ENCODE results near the gene CHST6.
"Not testable (repeated sequence)": the region's sequence is repeated elsewhere in the genome, so short reads cannot be mapped to it uniquely, and the experiment has no call there.

CHST6 gene

DNA sequence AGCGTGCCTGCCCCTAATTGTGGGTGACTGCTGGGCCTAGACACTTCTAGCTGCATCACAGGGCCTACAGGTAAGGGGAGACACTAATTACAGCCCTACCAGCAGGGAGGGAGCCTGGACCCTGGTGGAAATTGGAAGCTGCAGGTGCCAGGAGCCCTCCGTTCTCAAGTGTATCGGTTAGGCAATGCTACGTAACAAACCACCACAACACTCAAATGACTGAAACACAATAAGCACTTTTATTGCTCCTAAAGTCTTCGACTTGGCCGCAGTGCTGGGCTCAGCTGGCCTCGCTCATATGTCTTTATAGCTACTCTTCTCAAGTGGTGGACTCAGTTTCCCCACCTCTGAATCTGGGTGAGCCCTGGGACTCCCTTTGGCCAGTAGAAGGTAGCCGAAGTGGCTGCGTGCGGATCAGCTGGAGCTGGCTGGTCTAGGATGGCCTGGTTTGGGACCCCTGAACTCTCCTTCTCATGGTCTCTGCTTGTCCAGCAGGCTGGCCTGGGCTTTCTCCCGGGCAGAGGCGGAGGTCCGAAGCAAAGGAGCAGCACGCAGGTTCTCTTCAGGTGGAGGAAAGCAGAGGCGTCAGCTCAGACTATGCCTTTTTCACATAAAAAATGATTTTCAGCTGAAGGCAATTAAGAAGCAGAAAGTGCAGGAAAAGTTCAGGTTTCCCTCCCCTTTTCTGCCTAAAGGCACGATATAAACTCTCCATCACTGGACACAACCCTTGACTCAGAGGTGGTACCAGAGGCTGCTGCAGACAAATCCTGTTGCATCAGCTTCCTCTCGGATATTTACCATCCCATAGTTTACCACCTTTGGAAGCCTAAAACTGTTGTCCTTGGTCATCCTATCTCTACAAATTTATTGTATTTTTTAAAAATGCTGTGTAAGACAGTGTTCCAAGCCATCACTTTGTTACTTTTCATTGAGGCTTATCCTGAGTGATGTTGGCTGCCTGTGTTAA lies 22.0 kb downstream of the CHST6 start:
- DNase-seq = no peak

DNA sequence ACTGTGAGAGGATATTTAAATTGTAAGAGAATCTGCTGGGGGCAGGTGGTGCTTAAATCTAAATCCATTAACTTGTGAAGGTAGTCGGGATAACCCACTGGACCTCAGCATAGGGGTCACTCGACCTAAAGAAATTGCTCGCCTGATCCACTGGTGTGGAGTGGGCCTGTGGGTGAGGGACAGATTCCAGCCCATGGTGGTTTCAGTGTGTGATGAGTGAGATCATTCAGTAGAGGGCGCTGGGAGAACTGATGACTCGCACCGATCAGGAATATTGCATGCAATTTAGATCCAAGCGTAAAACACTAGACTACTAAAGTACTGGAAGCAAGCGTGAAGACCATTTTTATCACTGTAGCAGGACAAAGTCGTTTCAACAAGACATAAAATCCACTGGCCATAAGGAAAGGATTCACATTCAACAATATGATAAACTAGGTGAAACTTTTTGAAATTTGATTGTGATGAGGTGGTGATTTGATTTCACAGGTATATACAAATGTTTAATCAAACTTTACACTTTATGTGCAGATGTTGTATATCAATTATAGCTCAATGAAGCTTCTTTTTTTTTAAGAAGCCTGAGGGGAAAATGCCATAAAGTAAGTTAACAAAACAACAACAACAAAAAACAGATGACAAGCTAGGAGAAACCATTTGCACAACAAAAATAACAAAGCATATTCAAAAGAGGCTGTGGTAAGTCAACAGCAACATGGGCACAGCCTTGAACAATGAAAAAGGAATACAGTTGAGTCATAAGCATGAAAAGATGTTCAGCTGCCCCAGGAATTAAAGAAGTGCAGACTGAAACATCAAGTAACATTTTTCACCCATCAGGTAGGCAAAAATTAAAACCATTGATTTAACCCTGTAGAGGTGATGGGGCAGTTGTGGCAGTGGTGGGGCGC lies 23.3 kb downstream of the CHST6 start:
- peak; percentile 70 for DNase-seq

DNA sequence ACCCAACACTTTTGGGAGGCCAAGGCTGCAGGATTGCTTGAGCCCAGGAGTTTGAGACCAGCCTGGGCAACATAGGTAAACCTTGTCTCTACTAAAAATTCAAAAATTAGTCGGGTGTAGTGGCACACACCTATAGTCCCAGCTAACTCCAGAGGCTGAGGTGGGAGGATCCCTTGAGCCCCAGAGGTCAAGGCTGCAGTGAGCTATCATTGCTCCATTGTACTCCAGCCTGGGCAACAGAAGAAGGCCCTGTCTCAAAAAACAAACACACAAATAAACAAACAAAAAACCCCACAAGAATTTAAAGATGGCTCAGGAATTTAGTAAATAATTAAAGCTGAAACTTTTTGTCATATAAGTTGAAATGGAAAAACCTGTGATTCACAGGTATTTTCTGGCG lies 28.5 kb downstream of the CHST6 start:
- no peak for DNase-seq

DNA sequence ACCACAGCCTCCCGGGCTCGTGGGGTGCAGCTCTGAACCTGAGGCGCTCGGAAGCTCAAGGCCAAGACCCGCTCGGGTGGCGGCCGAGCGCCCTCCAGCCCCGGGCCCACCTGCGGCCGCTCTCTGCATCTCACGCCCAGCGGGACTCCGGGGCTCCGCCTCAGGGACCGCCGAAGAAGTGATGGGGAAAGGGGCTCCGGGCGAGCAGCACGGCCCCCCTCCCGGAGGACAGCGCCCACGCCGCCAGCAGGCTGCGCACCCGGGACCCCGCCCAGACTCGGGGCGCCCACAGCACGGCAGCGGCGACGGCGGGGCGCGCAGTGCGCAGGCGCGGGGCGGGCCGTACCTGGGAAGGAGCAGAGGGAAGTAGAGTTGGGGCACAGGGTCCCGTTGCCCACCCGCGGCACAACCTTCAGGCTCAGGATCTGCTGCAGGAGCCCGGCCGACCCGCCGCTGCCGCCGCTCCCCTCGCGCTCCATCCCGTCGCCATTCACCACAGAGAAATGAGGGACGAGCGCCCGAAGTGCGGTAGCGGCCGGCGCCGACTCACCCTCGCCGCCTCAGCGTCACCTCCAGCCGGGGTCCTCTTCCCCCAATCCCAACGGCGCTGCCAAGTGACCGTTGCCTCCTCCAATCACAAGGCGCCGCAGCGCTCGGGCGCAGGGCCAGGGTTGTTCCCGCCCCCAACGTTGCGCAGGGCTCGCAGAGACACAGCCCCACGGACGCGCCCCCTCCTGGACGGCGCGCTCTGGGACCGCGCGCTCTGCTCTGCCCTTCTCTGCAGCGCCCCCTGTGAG lies 30.9 kb downstream of the CHST6 start, which contains the start of gene TMEM170A:
Gene TMEM170A (minus strand): TSS at position 568 of the 797 bp plus-strand sequence. CDS start 89 bp downstream, at position 479.
- peak; percentile 100 for DNase-seq

DNA sequence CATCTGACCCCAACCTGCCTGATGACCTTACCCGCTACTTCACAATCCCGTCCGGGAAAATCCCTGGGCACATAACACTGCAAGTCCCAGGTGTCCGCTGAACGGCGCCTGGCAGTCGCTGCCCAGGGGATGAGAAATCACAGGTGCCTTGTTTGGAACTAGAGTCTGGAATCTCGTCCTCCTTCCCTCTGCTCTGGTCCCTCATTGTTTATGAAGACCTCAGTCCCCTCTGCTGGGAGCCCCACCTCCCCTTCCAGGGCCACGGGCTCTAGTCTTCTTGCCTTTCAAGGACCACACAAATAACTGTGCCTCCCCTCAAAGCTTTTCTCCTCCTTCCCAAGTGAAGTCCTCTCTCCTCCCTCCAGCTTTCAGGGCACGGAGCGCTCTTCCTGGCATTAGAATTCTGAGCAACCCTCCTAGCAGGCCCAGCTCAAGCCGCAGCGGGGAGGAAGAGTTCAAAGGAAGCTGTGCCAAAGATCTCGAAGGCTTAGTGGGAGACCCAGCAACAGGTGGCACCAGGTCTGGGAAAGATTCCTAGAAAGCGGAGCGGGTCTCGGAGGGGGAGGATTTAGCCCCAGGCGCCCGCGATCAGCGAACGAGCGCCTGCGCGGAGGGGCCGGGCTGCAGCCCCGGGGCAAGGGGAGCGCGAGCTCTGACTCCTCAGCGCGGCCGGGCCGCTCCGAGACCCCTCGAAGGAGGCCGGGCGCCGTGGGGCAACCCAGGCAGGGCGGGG lies 31.7 kb downstream of the CHST6 start:
- DNase-seq = peak; percentile 64

DNA sequence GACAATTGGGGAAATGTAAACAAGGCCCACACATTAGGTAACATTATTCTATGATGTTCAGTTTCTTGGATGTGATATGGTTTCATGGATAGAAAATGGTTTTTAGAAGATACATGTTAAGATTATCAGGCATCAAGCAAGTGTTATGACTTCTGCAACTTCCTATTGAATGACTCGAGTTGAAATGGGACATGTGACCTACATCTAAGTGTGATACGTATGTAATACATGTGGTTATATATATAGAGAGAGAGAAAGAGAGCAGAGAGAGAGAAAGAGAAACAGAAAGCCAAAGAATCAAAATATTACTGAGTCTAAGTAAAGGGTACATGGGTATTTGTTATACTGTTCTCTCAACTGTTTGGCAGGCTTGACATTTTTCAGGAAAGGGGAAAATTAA lies 32.4 kb downstream of the CHST6 start:
- no peak for DNase-seq

DNA sequence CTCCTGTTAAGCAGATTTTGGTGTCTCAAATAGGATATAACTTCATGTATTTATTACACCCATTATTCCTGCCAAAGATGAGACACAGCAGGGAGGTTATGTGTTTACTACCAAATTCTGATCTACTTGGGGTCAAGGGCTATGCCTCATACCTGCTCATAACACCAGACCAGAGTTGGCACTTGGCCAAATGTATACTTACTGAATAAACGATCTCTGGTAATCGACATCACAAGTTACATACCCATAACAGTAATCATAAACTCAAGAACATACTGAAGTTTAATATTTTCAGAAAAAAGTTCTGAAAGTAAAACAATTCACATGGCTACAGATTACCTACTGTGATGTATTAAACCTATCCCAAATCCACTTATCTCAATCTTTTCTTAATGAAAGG lies 33.7 kb downstream of the CHST6 start:
- DNase-seq = no peak

DNA sequence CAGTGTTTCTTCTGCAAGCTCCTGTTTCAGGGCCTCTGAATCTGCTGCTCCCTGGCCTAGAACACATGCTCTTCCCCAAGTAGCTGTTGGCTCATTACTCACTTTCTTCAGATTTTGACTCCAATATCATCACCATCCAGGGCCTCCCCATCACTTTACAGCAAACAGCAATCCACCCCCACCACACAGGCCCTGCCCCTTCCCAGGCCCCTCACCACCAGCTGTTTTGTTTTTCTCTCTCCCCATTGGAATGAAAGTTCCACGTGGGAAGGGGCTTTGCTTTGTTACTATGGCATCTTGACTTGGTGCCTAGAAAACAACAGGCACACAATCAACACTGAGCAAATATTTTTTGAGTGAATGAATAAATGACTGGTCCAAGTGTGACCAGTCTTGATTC lies 34.8 kb downstream of the CHST6 start:
- DNase-seq = peak; percentile 88

DNA sequence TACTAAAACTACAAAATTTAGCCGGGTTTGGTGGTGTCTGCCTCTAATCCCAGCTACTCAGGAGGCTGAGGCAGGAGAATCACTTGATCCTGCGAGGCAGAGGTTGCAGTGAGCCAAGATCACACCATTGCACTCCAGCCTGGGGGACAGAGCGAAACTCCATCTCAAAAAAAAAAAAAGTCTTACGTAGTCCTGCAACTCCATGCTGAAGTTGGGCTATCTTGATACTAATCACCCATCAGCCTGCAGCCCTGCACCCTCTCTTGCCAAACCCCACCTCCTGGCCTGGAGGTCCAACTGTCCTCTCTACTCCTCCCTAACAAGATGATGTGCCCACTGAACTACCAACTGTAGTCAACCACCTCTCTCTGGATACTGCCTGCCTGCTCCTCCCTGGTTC lies 35.5 kb downstream of the CHST6 start:
- no peak for DNase-seq

DNA sequence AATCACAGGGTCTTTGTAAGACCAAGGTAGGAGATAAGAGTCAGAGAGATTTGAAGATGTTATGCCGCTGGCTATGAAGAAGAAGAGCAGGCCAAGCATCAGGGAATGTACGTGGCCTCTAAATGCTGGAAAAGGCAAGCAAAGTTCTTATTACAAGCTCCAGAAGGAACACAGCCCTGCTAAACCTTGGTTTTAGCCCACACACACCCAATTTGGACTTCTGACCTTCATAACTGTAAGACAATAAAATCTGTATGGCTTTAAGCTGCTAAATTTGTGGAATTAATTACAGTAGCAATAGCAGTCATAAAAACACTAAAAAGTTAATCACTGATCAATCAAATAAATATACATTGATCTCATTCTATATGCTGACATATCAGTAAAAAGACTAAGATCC lies 36.8 kb downstream of the CHST6 start:
- no peak for DNase-seq

DNA sequence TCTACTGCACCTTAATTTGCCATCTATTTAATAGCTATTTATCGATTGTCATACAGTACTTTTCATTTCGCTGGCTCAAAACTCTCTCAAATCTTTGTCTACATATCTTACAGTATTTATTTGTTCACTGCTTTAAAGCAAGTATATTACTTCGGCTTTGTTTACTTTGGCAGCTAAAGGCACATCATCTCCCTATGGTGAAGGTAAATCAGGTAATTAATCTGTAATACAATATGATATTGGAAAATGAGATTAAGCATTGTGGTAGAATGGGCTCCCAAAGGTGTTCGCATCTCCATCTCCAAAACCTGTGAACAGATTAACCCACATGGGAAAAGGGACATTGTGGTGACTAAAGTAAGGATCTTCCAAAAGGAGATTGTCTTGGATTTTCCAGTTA lies 37.2 kb downstream of the CHST6 start:
- DNase-seq = no peak

DNA sequence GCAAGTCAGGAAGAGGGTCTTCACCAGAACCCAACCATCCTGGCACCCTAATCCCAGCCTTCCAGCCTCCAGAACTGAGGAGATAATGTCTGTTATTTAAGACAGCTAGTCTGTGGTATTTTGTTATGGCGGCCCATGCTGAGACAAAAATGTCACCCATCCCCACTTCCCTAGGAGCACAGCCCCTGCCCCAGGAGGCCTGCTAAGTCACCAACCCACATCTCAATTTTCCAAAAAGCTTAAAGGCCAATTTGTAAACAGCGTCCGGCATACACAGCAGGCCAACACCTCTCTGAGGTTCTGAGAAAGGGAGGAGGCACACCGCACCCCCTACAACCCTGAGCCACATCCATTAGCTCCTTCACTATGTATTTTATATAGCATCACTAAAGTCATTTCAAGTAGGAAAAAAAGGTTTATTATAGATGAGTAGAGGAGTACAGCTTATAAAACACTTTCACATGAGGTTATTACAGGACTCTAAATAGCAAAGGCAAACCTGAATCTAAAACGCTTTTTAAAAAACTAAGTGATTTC lies 37.7 kb downstream of the CHST6 start:
- DNase-seq = no peak

DNA sequence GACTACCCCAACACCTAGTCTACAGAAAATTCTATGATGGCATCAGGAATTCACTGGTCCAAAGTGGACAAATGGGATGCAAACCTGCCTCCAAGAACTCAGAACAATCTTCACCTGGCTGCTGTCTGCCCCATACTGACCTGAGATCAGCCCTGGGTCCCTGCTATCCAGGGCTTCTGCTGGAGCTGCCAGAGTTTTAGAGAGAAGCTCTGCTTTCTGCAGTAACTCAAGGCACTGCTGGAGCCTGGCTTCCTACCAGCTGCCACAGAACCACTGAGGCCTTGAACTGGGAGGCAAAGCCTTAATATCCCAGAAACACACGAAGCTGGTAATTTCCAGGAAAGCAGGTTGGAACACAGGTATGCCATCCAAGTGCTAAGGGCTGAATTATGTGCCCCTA lies 38.3 kb downstream of the CHST6 start:
- DNase-seq = no peak

DNA sequence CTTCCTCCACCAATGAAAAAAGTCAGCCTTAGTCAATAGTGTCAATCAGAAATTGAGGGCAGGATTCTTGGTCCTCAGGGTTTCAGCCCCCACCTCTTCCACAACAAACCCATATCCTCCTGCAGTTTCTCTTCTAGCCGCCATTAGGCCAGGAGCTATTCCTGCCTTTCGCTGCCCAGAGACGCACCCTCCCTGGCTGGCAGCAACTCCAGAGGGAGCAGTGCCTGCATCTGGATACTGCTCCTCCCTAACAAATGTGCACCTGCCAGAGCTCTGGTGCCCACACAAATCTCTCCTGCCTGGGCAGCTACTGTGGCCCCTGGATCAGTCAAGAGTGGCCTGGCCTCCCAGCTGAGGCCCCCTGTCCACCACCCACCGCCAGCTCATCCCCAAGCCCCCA lies 38.8 kb downstream of the CHST6 start:
- DNase-seq = not testable (repeated sequence)

DNA sequence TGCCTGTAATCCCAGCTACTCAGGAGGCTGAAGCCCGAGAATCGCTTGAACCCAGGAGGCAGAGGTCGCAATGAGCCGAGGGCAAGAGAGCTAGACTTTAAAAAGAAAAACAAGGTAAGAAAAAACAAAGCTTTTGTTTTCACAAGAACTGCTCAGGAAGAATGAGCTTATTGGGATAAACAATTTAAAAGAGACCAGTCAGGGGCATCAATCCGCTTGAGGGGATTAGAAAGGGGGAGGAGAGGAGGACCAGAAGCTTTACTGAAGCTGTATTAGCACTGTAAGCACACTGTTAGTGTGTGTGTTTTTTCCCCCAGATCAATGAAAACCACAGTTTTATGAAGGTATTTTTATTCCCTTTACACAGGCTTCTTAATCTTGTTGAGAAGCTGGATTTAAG lies 39.6 kb downstream of the CHST6 start:
- no peak for DNase-seq

DNA sequence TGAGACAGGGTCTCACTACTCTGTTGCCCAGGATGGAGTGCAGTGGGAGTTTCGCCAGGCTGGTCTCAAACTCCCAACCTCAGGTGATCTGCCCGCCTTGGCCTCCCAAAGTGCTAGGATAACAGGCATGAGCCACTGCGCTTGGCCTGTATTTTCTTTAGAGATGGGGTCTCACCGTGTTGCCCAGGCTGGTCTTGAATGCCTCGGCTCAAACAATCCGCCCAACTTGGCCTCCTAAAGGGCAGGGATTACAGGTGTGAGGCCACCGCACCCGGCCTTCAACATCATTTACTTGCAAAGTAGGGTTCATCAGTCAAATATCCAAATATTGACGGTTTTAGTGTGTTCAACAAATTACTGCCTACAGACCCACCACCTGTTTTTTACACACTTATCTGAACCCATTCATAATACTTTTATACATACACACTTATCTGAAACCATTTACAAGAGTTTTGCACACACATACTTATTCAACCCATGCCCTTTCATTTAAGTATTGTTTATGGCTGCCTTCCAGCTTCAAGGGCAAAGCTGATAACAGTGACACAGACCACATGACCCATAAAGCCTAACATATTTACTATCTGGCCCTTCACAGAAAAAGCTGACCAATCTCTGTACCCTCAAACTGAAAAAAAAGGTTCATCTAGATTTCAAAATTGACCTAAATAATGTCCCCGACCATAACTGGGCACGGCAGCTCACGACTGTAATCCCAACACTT lies 42.6 kb downstream of the CHST6 start:
- no peak for DNase-seq

DNA sequence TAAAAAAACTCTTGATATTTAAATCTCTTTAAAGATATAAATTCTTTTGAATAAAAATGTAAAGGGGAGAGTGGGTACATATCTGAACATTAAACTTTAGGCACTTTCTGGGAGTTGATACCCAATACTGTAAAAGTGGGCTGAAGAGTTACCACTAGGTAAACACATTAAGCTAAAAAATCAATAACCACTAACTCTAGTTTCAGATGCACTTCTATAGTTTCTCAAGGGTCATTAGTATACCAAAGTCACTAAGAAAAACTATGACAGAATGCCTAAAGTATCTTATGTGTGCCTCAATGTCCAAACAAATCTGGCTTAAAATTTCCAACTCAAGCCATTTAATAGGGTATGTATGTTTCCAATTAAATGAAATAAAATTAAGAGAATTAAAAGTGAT lies 48.8 kb downstream of the CHST6 start:
- DNase-seq = no peak

DNA sequence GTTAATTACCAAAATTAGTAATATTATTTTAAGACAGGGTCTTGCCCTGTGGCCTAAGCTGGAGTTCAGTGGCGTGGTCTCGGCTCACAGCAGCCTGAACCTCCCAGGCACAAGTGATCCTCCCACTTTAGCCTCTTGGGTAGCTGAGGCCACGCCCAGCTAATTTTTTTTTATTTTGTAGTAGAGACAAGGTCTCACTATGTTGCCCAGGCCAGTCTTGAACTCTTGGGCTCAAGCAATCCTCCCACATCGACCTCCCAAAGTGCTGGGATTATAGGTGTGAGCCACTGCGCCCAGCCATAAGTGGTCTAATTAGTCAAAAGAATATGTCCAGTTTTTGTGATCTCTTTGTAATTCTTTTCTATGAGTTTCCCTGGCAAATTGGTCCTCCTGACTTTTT lies 49.9 kb downstream of the CHST6 start:
- DNase-seq = no peak

DNA sequence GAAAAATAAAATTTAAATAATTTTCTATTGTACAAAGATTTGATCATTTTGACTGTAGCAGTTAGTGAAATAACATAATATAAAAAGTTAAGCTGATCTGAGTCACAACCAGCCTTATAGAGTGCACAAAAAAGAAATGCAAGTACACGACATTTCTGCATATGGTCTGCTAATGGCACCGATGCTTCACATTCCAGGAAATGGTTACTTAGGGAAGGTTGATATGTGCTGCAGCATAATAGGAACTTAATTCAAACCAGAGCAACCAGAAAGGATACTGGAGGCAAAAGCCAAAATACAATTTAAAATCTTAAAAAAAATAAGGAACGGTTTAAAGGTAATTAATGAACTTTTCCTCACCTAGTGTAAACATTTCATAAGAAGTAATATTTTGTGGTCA lies 51.9 kb downstream of the CHST6 start:
- no peak for DNase-seq

DNA sequence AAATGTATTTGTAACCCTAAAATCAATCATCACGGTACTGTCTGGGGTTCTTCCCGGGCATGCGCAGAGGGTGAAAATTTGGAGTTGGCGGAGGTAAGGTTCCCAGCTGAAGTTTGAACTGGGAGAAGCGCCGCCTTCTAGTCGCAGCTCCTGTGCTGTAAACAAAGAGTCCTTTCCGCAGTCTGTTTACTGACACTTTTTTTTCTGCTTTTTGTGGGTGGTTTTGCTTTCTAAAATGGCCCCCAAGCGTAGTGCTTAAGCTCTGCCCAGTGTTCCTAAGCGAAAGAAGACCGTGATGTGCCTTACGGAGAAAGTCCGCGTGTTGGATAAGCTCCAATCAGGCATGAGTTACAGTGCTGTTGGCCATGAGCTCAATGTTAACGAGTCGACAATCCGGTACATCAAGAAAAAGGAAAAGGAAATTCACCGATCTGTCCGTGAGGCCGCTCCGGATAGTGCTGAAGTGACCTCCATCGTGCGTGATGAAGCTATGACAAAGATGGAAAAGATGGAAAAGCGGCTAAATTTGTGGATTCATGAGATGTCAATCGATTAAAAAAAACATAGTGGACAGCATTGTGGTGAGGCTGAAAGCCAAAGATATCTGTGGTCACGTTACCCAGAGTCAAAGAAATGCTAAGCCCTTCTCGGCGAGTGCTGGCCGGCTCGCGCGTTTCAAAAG lies 61.4 kb downstream of the CHST6 start:
- DNase-seq = peak; percentile 87

All from right hindlimb (tissue), 1 donor.